CD4-positive, alpha-beta T cell treated with Interleukin-1 beta for 1 hour (primary cell): ENCODE data around the gene CSF2RB.

Source experiments
- DNase-seq, 2 donors: peaks; one replicate each; pipeline ENCODE4 v3.0.0-alpha.2; 2020 to 2022

CSF2RB gene

GRCh38 chr22:36892292-36892691, 21.1 kb upstream of the CSF2RB start:
- no peak for DNase-seq

GRCh38 chr22:36893262-36893661, 20.2 kb upstream of the CSF2RB start:
- DNase-seq: no peak

DNA sequence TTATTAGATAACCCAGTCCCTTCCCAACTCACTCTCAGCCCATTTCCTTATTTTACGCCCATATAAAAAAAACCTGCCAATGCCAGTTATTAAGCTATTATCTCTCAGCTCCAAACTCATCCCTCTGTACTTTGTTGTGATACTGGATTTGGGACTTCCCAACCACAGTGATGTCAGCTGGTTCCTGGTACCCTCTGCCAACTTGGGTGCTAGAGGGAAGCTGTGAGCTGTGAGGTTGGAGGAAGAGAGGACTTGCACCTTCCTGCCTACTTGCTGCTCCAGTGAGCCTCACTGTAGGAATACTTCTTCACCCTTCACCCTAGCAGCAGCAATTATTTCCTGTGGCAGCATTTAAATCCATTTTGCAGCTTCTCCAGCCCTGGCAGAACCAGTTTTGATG, 19.2 kb upstream of the CSF2RB start:
- DNase-seq: no peak

- no peak for DNase-seq
These were observed 15.8 kb upstream of the CSF2RB start for GRCh38 chr22:36897611-36898010.

DNA sequence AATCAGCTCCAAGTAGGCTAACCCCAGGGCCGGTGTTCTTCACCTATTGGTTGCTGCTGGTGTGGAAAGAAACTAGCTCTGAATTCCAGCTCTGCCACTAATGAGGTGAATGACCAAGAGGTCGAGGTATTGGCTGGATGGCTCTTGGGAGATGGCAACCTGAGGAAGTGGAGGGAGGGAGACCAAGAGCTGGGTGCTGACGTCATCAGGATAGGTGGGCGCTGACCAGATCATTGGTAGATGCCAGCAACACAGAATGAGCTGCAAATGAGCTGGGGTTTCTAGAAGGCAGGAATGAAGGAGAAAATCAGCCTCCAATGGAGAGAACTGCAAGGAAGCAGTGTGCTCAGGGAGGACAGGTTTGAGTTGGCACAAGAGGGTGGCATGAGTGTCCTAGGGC, 14.7 kb upstream of the CSF2RB start:
- DNase-seq: no peak

DNA sequence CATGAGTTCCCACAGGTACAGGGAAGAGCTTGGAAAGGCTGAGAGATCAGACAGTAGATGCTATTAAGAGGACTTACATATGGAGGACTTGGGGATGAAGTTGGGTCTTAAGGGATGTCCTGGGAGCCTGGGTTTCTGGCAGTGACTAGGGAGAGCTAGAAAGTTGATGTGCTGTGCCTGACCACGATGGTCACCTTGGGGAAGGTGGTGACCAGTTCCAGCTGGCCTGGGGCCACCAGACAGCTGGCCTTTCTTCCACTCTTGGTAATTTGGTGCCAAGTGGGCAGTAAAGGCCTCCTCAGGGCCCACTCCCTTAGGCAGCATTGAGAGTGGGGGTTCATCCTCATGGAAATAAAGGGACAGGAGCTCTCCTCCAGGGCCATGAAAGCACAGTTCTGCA, 13.9 kb upstream of the CSF2RB start:
- DNase-seq: no peak

GRCh38 chr22:36900225-36900624, 13.2 kb upstream of the CSF2RB start:
- peak in 1 of 2 donors; percentile 20 for DNase-seq

DNA sequence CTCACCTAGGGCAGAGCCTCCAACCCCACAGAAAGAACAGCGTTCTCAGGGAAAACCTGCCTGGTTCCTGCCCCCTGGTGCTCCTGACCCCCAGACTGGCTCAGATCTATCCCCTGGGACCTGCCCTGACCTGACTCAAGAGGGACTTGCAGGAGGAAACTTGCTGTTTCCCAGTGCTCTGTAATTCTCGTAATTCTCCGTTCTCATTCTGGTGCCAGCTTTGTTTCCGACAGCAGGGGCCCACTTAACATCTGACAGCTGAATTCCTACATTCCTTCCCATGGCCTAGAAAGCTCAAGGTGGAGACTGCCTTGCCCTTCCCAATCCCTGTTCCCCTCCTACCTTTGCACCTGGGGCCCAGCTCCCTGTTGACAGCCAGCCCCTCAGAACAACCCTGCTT, 12.5 kb upstream of the CSF2RB start:
- DNase-seq: no peak

DNA sequence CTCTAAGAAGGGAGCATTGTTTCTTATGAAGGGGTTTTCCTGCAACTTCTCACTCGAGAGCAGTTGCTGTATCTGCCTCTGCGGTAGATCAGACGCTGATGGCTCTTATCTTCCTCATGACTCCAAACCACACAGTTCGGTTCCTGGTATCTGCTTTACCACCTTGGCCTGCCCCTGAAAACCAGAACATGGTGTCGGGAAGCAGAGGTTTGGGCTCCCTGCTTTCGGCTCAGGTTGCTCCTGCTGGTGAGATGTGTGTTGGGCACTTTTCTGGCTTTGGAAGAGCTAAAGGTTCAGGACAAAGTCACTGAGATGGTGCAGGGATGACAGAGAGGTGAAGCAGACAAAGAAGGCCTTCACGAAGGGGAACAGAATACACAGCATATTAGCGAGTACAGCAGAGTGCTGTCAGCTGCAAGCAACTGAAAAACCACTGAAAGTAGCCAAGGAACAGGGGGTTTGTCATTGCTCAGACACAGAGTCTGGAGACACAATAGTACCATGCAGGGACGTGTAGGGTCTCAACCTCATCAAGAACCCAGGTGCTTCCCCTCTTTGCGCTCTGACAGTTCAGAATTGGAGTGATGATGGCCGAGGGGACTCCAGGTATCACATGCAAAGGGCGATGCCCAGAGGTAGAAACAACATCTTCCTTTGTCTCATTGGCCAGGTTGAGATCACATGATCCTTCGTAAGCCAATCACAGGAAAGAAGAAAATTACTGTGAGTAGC, 11.9 kb upstream of the CSF2RB start:
- DNase-seq: no peak

GRCh38 chr22:36902143-36902926, 11.1 kb upstream of the CSF2RB start:
- DNase-seq: no peak

DNA sequence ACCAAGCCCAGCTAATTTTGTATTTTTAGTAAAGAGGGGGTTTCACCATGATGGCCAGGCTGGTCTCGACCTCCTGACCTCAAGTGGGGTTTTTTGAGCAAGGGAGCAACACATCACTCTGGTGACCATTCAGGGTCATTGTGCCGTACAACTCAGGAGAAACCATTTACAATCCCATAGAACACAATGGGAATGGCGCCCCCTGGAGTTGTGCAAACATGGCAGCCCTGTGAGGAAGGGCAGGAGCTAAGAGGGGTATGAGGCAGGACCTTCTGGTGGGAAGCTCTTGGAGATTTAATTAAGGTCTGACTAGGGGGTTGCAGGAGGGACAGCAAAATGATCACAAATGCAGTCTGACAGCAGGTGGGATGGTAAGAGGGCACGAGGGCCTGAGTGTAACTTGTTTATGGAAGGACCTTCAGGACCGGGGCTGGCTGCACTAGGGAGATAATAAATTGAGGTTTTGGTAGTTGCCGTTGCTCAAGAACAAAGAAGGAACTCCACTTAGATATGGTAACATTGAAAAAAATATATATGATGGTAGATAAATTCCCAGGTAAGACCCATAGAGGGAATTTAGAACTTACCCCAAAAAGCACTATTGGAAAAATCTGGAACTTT, 9.1 kb upstream of the CSF2RB start:
- no peak for DNase-seq

- no peak for DNase-seq
These were observed 5.9 kb upstream of the CSF2RB start for GRCh38 chr22:36907253-36908195.

DNA sequence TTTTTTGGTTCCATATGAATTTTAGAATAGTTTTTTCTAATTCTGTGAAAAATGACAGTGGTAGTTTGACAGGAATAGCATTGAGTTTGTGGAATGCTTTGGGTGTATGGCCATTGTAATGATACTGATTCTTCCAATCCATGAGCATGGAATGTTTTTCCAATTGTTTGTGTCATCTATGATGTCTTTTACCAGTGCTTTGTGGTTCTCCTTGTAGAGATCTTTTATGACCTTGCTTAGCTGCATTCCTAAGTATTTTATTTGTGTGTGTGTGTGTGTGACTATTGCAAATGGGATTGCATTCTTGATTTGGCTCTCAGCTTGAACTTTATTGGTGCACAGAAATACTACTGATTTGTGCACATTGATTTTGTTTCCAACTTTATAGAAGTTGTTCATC, 3.0 kb upstream of the CSF2RB start:
- no peak for DNase-seq

DNA sequence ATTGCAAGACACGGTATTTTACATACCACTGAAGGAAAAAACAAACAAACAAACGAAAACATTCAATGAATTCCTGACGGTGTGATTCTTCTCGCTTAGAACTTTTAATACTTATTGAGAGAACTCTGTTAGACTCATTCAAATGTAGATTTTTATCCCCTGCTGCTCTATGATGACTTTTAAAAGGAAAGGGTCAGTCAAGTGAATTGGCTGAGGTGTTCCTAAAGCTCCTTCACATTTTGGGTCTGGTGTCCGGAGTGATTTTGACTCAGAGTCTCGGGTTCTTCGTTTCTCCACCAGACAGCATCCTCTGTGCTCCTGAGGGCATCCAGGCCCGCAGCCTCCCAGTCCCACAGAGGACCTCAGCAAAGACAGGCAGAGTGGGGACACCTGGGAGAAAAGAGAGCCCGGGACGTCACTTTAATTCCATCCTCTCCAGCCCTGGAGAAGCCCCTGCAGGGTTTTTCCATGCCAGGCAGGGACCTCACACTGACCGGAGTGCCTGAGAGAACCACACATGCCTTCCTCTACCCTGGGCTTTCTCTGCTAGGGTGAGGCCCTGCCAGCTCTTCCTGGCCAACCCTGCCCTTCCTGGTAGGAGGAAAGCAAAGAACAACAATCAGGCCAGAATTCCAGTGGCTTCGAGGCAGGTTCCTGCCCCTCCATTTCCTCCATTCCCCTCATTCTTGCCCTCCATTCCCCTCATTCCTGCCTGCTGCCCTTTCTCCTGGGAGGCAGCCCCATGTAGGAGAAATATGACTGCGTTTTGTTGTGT, 1.4 kb upstream of the CSF2RB start:
- no peak for DNase-seq

GRCh38 chr22:36912694-36913426, 568 bp upstream of the CSF2RB start:
- DNase-seq: no peak

- DNase-seq: no peak
These were observed 943 bp downstream of the CSF2RB start for GRCh38 chr22:36914390-36914752.

- DNase-seq: no peak
These were observed 2.6 kb downstream of the CSF2RB start for GRCh38 chr22:36916034-36916433.

- DNase-seq: no peak
These were observed 5.3 kb downstream of the CSF2RB start for GRCh38 chr22:36918586-36919284.

DNA sequence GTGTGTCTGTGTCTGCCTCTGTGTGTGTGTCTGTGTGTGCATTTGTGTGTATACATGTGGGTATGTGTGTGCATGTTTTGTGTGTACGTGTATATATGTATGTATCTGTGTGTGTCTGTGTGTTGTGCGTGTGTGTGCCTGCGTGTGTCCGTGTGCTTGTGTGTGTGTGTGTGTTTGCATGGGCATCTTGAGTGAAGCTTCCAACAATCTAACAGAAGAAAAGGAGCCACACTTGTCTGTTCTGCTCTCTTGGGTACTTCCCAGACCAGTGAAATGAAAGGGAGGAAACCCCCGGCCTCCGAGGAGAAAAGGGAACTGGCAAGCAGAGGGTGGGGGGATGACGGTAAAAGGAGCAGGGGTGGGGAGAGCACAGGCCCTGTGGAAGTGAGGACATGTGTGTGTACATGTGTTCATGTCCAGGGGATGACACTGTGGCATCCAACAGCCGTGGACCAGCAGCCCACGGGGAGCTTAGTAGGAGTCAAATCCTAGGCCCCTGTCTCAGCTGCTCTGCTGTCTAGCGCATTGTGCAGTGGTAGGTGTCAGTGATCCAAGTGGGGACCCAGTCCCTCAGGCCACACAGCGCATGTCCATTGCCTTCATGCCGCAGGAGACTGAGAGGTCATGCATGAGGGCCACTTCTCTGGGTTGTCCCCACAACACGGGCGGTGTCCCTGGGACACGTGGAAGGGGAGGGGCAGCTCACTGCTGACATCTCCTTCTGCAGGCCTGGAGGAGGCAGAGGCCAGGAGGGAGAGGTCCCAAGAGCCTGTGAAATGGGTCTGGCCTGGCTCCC, 8.1 kb downstream of the CSF2RB start:
- peak; percentile 15 to 70 for DNase-seq

DNA sequence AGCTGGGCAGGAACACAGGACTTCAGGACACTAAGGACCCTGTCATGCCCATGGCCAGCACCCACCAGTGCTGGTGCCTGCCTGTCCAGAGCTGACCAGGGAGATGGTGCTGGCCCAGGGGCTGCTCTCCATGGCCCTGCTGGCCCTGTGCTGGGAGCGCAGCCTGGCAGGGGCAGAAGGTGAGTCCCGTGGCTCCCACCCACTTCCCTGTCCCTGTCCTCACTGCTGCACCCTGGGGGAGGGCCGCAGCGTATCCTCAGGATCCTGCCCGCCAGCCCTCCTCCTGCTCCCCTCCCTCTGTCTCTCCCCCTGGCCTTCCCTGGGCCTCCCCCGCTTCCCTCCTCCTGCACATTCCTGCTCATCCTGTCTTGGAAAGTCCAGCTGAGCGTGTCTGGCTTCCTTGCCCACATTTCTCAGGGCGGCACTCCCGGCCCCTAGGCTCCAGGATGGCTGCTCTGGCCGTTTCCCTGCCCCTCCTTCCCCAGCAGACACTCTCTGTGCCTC, 8.7 kb downstream of the CSF2RB start:
- DNase-seq: no peak
